Measurements from ENCODE around the gene PLEKHG7.

Gene PLEKHG7

GRCh38 chr12:92794814-92795213 lies 92.0 kb downstream of the PLEKHG7 start:
- no peak for DNase-seq (ENCODE audit: low read depth)
- no peak for TF ChIP-seq CTCF (conservative IDR thresholded peaks at IDR 0.05; ENCODE audit: low read length)
- H3K4me3 ChIP-seq (ENCODE audit: low read length), result no peak overlapping the region

GRCh38 chr12:92796650-92797049 lies 93.9 kb downstream of the PLEKHG7 start:
- no peak for DNase-seq (ENCODE audit: low read depth)
- H3K4me3 ChIP-seq (ENCODE audit: low read length), result no peak overlapping the region
- TF ChIP-seq CTCF (conservative IDR thresholded peaks at IDR 0.05; ENCODE audit: low read length), result no peak

DNA sequence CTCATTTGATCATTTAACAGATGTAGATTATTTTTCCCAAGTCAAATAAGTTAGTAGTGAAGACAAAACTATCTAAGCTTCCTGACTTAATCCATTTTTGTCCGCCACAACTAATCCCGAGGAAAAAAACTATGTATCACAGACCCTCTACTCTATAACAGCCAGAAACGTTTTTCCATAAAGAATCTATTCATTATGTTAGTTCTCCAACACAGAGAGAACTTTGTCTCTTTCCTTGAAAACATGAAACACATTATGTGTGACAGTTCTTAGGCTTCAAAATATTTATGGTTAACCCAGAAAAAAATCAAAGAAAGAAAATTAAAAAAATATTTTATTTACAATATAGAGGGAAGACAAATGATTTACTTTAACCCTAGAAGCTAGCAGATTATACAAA lies 100.1 kb downstream of the PLEKHG7 start:
- no peak overlapping the region for H3K4me3 ChIP-seq (ENCODE audit: low read length)
- no peak for DNase-seq (ENCODE audit: low read depth)
- TF ChIP-seq CTCF (conservative IDR thresholded peaks at IDR 0.05; ENCODE audit: low read length), result no peak

DNA sequence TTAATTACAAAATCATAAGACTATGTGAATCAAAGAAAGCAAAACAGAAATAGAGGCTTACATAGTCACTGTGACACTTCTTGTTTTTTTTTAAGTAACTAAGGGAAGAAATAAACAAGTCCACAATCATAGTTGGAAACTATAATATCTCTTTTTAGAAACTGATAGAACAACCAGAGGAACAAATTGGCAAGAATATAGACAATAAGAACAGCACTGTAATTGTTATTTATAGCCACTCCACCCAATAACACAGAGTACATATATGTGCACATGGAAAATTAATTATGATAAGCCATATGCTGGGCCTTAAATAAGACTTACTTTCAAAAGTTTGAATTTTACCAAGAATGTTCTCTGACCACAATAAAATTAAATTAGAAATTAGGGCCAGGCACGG lies 101.1 kb downstream of the PLEKHG7 start:
- DNase-seq (ENCODE audit: low read depth), result no peak
- TF ChIP-seq CTCF (conservative IDR thresholded peaks at IDR 0.05; ENCODE audit: low read length), result no peak
- H3K4me3 ChIP-seq (ENCODE audit: low read length), result no peak overlapping the region

GRCh38 chr12:92810370-92810769 lies 107.6 kb downstream of the PLEKHG7 start:
- DNase-seq (ENCODE audit: low read depth), result no peak
- no peak overlapping the region for H3K4me3 ChIP-seq (ENCODE audit: low read length)
- TF ChIP-seq CTCF (conservative IDR thresholded peaks at IDR 0.05; ENCODE audit: low read length), result no peak

GRCh38 chr12:92814584-92814983 lies 111.8 kb downstream of the PLEKHG7 start:
- no peak for DNase-seq (ENCODE audit: low read depth)
- no peak for TF ChIP-seq CTCF (conservative IDR thresholded peaks at IDR 0.05; ENCODE audit: low read length)
- H3K4me3 ChIP-seq (ENCODE audit: low read length), result no peak overlapping the region

GRCh38 chr12:92821142-92821541 lies 118.4 kb downstream of the PLEKHG7 start:
- no peak overlapping the region for H3K4me3 ChIP-seq (ENCODE audit: low read length)
- TF ChIP-seq CTCF (conservative IDR thresholded peaks at IDR 0.05; ENCODE audit: low read length), result no peak
- DNase-seq (ENCODE audit: low read depth), result no peak

Measured in AG10803 (cell line).